Stimulated activated CD8-positive, alpha-beta memory T cell treated with anti-CD3 and anti-CD28 coated beads, Interleukin-7, amount 100 ng/mL, for 1 hour (primary cell): ENCODE measurements around the gene HMGXB3.

Experiments used
- DNase-seq, 2 donors: peaks; one replicate each; pipeline ENCODE4 v3.0.0-alpha.2; 2020; ENCODE audit warnings: low read depth in 2 of 2

HMGXB3 gene

DNA sequence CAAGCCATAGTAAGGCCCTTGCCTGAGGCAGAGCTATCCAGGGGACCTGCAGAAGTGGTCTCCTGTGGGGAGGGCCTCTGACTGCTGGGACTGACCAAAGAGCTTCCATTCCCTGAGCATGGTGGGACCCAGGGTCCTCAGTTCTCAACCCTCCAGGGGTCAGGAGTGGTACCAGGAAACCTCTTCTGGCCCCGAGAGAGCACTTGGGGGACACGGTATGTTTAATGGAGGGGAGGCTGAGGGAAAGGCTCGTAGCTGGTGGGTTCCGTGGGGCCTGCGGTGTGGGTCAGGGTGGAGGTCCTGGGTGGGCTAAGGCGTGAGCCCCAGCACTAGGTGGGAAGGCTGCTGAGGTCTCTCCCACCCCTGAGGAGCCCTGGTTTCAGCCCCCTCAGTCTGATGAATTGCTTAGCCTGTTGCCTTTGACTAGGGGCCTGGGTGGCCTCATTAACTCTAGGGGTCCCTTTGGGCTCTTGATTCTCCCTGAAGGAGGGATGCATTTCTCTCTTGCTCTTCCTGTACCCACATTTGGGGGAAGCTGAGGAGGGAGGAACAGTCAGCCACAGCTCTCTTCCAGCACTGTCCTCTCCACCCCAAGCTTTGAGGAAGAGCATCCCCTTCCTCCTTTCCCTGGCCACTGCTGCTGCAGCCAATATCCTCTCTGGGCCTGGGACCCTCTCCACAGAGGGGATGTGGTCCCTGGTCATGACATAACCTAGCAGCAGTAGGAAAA is 51.9 kb downstream of the HMGXB3 start:
- DNase-seq, result no peak

DNA sequence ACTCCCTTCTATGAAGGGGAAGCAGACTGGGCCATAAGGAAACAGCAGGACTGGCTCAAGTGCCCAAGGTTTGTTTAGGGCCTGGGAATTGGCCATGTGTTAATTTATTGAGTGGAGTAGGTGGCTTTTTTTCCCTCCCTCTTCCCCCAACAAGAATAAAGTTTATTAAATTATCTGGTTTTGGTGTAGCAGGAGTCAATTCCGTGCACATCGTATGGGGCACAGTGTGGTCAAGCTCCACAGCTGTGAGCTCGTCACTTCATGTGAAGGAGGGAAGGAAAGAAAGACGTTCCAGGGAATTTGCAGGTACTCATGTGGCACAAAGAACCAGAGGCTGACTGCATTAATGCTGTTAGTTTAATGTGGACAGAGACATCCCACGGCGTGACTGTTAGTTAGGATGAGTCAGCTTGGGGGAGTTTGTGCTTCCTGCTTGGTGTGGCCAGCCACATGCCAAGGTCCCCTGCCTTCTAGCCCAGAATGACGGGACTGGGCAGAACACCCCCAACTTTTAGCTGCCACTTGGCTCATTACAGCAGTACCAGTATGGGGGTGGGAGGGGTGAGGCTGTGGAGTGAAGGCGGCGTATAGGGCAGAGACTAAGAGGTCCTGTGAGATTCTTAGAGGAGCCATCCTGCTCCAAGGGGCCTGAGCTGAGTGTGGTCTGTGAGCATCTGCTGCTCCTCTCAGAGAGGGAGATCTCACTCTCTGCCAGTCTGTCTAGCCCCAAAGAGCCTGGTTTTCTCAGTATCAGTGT is 52.6 kb downstream of the HMGXB3 start:
- no peak for DNase-seq

DNA sequence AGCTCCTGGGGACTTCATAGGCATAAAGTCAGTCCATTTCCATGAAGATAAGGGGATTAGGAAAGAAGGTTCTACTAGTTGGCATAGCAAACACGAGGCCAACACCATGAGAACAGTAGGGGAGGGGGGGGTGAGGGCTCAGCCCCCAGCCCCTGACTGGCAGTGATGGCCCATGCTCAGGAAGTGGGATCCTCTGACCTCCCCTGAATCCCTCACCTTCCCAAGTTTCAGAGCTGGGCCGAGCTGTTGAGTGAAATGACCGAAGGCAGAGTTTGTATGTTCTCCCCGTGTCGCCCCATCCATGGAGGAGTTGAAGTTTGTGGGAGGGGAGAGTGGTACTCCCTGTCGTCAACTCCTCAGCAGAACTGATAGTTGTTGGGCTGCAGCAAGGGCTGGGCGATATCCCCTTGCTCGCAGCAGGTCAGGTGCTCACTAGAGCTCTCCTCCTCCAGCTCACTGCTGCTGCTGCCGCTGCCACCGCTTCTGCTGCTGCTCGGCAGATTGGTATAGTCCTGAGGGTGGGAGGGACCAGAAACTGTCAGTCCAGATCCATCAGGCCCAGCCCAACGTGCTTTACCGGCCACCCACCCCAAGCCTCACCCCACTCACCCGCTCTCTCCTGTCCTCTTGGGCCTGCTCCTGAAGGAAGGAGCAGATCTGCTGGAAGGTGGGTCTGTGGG is 53.3 kb downstream of the HMGXB3 start:
- no peak for DNase-seq

DNA sequence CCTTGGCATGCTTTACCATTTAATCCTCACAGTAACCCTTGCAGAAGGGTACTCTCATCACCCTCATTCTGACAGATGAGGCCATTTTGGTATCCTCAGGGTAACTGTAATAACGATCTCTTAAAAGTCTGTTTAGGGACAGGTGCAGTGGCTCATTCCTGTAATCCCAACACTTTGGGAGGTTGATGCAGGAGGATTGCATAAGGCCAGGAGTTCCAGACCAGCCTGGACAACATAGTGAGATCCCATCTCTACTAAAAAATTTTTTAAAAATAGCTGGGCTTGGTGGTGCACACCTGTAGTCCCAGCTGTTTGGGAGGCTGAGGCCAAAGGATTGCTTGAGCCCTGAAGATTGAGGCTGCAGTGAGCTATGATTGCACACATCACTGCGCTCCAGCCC is 54.0 kb downstream of the HMGXB3 start:
- no peak for DNase-seq

DNA sequence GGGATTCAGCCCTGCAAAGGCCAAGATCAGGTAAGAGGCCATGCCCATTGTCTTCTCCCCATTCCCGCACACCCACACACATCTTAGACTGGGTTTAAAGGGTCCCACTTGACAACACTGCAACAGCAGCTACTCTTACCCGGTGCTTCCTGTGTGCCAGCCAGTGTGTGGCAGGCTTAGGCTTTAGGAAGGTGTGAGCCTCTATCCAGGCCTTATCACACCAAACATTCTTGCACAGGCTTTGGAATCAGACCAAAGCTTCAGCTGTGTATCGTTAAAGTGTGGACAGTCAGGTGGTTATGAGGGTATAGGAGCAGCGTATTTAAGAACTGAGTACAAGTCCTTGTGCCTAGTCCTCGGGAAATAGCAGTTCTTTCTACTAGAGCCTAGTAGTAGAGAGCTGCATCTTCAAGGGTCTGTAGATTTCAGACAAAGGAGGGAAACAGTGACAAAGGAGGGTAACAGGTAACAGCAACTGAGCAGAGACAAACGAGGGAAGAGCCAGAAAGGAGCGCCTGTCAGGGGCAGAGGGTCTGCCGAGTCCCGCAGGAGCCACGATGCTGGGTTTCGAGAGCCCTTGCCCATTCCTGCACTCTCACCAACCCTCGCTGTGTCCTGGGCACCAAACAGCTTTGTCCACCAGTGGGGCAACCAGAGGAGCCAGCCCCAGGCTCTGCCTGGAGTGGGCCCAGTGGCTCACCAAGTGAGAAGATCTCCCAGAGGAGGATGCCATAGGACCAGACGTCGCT is 55.0 kb downstream of the HMGXB3 start:
- DNase-seq, result no peak

DNA sequence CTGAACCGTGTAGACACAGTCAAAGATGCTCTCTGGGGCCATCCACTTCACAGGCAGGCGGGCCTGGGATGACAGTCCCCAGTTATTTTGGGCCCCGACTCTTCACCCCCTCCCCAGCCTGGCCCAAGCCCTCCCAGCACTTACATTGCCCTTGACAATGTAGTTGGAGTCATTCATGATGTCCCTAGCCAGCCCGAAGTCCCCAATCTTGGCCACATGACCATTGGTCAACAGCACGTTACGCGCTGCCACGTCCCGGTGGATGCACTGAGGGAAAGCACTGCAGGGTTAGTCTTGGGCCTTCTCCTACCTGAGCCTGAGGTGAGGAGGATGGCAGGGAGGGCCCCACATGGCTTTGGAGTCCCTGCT is 55.5 kb downstream of the HMGXB3 start:
- no peak for DNase-seq

DNA sequence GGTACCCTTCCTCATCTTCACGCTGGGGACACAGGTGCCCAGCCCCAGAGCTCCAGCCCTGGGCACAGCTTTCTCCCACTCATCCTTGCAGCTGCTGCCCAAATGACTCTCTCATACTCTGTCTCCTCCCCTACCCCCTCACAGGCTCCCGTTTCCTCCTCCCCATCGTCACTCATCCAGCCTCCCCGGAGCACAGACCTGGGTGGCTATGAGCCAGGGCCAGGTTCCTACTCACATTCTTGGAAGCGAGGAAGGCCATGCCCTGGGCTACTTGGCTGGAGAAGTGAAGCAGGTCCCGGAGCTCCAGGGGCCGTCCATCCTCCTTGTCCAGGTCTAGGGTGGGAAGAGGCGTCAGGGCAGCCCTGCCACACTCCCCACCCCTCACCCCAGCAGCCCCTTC is 56.5 kb downstream of the HMGXB3 start:
- no peak for DNase-seq

DNA sequence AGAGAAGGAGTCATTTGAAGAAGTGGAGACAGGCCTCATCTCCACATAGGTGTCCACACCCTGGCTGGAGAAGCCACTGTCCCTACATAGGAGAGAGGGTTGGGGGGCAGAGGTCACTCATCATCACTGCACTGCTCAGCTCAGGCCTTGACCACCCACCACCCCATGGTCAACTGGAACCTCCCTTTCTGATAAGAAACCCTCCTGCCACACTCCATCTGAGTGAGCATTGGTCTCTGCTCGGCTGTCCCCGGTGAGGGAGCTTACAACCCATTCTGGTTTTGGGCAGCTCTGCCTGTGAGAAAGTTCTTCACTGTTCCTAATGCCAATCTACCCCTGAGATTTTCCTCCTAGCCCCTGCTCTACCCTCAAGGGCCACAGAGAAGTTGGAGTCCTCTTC is 57.0 kb downstream of the HMGXB3 start:
- no peak for DNase-seq

DNA sequence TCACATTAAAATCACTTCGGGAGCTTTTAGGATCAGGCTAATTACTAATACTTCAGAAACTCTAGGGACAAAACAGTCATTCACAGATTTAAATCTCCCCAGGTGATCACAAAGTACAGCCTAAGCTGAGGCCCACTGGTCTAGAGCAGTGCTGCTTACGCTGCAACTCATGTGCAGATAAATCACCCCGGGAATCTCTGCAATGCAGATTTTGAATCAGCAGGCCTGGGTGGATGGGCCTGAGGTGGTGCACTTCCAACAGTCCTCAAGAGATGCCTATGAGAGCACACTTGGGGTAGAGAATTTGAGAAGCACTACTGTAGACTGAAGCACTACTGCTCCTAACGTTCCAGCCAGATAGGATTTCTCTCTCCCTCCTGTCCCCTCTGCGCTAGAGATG is 57.5 kb downstream of the HMGXB3 start:
- DNase-seq, result no peak

DNA sequence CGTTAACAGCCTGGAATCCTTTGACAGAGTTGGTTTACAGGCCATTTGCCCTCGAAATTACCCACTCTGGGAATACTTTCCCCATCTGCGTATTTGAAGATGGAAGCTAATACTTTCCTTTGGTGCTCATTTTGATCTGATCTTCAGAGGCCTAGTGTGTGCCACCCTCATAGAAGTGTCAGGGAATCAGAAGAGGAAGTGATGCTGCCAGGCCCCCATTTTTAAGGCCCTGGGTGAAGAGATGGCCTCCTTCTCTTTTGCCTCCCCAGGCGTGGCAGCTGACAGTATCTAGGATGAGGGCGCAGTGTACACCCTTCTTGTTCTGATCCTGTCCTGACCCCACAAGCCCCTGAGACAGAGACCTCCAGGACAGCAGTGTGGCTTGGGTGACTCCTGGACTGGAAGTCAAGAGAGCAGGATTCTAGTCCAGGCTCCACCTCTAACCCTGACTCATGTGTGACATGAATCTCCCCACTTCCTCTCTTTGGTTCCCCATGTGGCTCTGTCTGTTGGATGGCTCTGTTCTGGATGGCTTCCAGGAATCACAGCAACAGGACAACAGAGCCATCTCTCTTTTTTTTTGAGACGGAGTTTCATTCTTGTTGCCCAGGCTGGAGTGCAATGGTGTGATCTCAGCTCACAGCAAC is 58.1 kb downstream of the HMGXB3 start:
- DNase-seq, result no peak

DNA sequence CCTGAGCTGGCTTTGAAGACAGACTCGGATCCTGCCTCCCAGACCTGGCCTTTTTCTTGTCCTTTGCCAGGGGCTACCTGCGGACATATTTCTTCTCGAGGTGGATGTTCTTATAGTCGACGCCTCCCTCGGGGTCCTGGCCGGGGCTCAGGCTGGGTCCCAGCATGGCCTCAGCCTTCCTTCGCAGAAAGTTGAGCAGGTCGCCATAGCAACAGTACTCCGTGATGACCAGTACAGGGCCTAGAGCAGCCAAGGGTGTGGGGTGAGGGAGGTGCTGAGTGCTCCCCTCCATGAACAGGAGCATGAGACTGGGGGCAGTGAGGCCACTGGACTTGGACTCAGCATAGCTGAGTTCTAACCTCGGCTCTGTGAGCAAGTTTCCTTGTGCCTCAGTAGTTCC is 59.1 kb downstream of the HMGXB3 start:
- no peak for DNase-seq

DNA sequence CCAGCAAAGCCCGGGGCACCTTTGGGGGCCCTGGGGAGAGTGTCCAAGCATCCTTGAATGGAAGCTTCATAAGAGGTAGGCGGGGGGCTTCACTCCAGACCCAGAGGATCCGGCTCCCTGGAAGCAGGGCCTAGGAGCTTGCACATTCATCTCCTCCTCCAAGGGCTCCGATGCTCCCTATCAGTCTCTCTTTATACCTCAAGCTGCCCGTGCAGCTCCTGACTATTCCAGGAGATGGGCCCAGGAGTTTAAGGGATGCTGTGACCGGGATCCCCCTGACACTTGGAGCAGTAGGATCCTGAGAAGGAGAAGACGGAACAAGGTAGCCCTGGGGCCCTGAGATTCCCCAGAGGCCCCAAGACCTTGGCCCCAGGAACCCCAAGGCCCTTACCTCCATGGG is 59.9 kb downstream of the HMGXB3 start:
- DNase-seq, result no peak

DNA sequence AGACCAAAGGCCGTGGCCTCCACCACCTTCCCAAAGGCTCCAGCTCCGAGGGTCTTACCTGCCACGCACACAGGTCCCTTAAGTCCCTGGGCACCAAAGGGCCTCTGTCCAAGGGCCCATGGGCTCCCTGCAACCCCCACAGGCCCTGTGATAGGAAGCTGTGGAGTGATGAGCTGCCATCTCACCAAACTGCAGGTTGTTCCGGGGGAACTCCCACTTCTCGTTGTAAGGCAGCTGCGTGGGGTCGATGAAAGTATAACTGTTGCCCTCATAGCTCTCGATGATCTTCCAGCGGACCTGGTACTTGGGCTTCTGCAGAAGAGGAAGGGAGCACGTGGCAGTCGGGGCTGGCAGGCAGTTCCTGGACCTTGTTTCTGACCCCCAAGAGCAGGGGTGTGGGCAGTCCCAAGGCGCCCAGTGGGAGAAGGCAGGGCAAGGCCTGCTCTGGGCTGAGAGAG is 61.0 kb downstream of the HMGXB3 start:
- no peak for DNase-seq

DNA sequence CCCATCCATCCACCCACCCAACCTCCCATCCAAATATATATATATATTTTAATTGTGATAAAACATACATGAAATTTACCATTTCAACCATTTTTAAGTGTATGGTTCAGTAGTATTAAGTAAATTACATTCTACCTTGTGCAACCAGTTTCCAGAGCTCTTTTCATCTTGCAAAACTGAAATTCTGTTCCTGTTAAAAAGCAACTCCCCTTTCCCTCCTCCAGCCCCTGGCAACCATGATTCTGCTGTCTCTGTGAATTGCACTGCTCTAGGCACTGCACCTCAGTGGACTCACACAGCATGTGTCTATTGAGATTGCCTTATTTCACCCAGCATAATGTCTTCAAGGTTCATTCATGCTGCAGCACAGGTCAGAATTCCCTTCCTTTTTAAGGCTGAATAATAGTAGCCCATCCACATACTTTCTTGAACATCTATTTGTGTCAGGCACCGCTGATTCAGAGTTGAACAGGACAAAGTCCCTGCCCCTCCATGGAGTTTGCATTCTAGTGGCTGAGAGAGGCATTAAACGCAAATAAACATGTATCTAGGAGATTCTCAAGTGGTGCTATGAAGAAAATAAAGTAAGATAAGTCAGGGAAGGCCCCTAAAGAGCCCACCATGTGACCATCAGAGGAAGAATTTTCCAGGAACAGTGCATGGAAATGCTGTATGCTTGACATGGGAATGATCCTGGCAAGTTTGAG is 61.8 kb downstream of the HMGXB3 start:
- DNase-seq, result no peak

DNA sequence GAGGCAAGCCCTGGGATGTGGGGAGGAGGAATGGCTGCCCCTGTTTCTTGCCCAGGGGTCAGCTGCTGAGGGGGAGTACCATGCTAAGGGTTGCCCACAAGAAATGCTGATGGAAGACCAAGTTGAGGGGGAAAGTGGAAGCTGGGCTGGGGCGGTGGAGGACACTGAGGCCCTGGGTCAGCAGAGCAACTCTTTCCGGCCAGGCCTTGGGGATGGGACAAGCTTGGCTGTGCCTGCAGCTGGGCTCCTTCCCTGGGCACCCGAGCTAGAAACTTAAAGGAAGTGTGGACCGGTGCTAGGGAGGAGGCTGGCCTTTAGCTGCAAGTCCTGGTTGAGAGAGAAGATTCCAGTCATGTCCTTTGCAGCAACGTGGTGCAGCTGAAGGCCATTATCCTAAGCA is 63.1 kb downstream of the HMGXB3 start:
- DNase-seq, result no peak

DNA sequence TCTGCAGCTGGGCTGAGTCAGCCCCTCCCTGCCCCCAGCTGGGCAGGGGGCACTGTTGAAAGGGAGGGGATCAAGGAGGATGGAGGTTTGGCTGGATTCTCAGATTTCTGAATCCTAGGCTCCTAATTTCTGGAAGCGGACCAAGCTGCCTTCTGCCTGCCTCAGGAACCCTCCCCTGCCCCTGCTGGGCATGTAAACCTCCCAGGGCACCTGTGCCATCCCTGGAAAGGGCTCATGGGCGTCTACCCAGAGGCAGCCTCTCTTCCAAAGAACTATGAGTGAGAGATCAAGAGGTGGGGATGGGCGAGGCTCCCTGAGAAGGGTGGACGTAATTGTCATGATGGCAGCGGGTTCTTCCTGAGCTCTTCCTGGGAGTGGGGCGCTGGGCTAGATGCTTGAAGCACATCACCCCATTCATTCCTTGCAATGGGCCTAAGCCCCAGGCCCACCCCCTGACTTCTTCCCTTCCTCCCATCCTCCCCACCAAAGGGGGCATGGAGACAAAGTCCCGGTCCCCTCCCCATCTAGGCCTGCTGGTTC is 64.2 kb downstream of the HMGXB3 start:
- no peak for DNase-seq

DNA sequence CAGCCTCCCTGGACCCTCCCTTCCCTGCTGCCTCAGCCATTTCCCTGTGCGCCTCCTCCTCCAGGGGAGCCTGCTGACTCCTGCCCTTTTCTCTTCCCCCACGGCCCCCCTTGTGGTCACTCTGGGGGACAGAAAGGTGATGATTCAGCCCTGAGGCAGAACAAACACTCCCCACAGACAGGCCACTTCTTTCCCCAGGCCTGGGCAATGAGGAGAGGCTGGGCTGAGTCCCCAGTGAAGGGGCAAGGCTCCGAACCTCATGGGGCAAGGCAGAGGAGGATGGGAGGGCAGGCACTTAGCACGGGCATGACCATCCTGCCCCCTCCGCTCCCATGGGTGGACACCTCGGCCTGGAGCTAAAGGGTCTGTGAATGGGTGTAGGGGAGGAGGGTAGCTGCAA is 64.8 kb downstream of the HMGXB3 start:
- DNase-seq, result no peak

DNA sequence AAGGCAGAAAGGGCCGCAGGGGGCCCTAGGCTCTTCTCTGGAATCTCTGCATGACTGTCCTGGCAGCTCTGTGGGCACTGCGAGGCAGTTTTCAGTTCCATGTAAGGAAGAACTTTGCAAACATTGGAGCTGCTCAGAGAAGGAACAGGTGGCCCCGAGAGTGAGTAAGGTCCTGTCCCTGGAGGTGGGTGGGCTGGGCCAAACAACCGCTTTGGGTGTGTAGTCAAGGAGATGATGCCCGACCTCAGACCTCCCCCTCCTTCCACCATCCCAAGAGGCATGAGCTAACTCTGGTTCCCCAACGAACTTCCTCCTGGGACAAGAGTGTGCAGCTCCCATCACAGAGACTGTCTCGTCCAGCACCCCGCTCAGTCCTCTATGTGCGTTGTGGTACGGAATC is 65.3 kb downstream of the HMGXB3 start:
- DNase-seq, result no peak

DNA sequence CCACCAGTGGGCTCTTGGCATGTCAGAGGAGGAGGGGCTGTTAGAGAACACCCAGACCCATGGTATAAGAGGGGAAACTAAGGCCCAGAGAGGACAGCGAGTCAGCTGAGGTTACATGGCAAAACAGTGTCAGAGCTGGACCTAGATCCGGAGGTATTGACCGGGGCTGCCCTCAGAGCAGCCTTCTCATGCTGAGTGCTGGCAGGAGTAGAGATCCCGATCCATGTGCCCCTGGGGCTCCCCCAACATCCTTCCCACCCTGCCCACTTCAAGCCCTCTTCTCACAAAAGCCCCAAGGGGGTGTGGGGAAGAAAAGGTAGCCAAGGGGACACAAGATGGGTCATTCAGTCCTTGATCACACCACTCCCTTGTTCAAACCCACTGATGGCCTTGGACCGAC is 65.9 kb downstream of the HMGXB3 start:
- DNase-seq, result no peak

DNA sequence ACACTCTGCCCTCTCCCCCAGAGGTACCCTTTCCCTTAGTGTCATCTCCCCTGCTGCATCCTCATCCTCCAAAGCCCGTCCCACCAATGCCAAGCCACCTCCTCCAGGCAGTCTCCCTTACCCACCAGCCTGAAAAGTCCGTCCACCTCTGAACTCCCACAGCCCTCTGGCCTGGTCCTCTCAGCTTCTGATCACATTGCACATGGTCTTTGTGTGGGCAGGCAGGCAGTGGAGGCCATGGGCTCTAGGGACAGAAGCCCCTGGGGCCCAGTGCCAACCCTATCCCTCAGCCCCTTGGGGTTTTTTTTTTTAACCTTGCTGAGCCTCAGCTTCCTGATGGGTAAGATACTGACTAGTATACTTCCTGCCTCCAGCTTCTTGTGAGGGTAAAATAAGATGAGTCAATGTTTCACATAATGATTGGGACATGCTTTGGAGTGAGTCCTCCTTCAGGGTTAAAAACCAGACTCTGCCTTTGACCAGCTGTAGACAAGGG is 66.4 kb downstream of the HMGXB3 start:
- no peak for DNase-seq
